Measurements from ENCODE around the gene GALNT18.

GALNT18 gene

DNA sequence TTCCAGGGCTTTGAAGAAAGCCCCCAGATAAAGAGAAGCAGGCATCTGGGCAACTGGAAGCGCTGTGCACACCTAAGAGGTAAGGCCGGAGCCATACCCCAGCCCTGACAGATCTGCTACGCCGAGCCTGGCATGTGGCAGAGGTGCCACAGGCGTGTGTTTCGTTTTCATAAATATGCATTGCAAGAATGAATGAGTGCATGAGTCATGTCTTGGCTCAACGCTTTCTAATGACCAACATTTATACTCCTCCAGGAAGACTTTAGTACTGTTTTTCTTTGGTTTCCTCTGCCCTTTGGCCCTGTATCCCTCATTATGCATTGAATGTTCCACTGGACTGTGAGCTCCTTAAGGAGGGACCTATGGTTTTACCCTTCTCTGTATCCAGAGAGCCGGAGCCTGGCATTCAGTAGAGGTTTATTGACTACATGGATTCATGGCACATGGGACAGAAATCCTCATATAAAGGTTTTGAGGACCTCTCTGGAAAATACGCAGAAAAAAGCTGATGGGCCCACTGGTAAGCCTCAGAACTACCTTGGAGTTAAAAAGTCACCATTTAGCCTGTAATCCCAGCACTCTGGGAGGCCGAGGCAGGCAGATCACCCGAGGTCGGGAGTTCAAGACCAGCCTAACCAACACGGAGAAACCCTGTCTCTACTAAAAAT is 229.9 kb downstream of the GALNT18 start:
- H3K9ac ChIP-seq (ENCODE audit: low read length): no peak overlapping the region
- H3F3A ChIP-seq (ENCODE audit: insufficient read depth, low read length): no peaks in the 10 kb centered on the region
- H2AFZ ChIP-seq (ENCODE audit: low read length): no peak overlapping the region
- H3K9me3 ChIP-seq (replicated peaks; ENCODE audit: insufficient read depth, low read length): no peaks in the 10 kb centered on the region
- no peak overlapping the region for H3K27ac ChIP-seq (ENCODE audit: low read length)
- no peaks in the 10 kb centered on the region for H3K4me1 ChIP-seq (ENCODE audit: low read length)
- no peaks in the 10 kb centered on the region for H3K27me3 ChIP-seq (replicated peaks; ENCODE audit: insufficient read depth, low read length)
- no peak for DNase-seq
- H3K4me2 ChIP-seq (ENCODE audit: low read depth, low read length): no peak overlapping the region
- no peaks in the 10 kb centered on the region for H4K20me1 ChIP-seq (ENCODE audit: insufficient read depth, low read length)
- TF ChIP-seq EZH2phosphoT487 (IDR thresholded peaks at IDR 0.05; ENCODE audit: low read length): no peak
- no peak for TF ChIP-seq EZH2 (optimal IDR thresholded peaks at IDR 0.05; ENCODE audit: low read depth, low read length)
- TF ChIP-seq, protein P1, sequence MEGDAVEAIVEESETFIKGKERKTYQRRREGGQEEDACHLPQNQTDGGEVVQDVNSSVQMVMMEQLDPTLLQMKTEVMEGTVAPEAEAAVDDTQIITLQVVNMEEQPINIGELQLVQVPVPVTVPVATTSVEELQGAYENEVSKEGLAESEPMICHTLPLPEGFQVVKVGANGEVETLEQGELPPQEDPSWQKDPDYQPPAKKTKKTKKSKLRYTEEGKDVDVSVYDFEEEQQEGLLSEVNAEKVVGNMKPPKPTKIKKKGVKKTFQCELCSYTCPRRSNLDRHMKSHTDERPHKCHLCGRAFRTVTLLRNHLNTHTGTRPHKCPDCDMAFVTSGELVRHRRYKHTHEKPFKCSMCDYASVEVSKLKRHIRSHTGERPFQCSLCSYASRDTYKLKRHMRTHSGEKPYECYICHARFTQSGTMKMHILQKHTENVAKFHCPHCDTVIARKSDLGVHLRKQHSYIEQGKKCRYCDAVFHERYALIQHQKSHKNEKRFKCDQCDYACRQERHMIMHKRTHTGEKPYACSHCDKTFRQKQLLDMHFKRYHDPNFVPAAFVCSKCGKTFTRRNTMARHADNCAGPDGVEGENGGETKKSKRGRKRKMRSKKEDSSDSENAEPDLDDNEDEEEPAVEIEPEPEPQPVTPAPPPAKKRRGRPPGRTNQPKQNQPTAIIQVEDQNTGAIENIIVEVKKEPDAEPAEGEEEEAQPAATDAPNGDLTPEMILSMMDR (IDR thresholded peaks at IDR 0.05; ENCODE audit: low read length): no peak
- no peak overlapping the region for H3K4me3 ChIP-seq (ENCODE audit: low read length)
- H3K9me2 ChIP-seq (replicated peaks; ENCODE audit: insufficient read depth, low read length): no peaks in the 10 kb centered on the region
- no peaks in the 10 kb centered on the region for H3K79me2 ChIP-seq (ENCODE audit: low read length)
- H3K36me3 ChIP-seq (replicated peaks; ENCODE audit: insufficient read depth, low read length): no peaks in the 10 kb centered on the region

DNA sequence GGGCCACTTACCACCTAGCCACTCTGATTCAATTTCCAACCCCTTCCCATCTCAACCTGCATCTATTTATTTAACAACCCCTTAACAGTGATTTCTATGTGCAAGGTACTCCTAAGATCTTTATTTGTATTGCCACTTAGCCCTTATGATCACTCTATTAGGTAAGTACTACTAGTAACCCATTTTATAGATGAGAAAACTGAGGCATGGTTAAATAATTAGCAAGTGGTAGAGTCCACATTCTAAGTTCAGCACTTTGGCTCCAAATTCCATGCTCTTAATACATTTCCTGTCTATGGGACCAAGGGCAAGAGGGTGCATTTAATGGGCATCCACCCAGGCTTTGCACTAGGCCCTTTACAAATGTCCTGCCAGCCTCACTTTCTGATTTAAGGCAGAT is 230.6 kb downstream of the GALNT18 start:
- Histone ChIP-seq H4K20me1 (ENCODE audit: insufficient read depth, low read length) (no peaks in the 10 kb centered on the region), H3K27me3 (replicated peaks; ENCODE audit: insufficient read depth, low read length) (no peaks in the 10 kb centered on the region), H3K36me3 (replicated peaks; ENCODE audit: insufficient read depth, low read length) (no peaks in the 10 kb centered on the region), H3F3A (ENCODE audit: insufficient read depth, low read length) (no peaks in the 10 kb centered on the region), H2AFZ (ENCODE audit: low read length) (no peak overlapping the region), H3K9me3 (replicated peaks; ENCODE audit: insufficient read depth, low read length) (no peaks in the 10 kb centered on the region), H3K27ac (ENCODE audit: low read length) (no peak overlapping the region), H3K9me2 (replicated peaks; ENCODE audit: insufficient read depth, low read length) (no peaks in the 10 kb centered on the region), H3K4me1 (ENCODE audit: low read length) (no peaks in the 10 kb centered on the region), H3K9ac (ENCODE audit: low read length) (no peak overlapping the region), H3K4me3 (ENCODE audit: low read length) (no peak overlapping the region), H3K4me2 (ENCODE audit: low read depth, low read length) (no peak overlapping the region), H3K79me2 (ENCODE audit: low read length) (no peaks in the 10 kb centered on the region)
- no peak for DNase-seq
- TF ChIP-seq, protein P1 (IDR thresholded peaks at IDR 0.05; ENCODE audit: low read length): no peak
- TF ChIP-seq EZH2 (optimal IDR thresholded peaks at IDR 0.05; ENCODE audit: low read depth, low read length) (no peak), EZH2phosphoT487 (IDR thresholded peaks at IDR 0.05; ENCODE audit: low read length) (no peak)

DNA sequence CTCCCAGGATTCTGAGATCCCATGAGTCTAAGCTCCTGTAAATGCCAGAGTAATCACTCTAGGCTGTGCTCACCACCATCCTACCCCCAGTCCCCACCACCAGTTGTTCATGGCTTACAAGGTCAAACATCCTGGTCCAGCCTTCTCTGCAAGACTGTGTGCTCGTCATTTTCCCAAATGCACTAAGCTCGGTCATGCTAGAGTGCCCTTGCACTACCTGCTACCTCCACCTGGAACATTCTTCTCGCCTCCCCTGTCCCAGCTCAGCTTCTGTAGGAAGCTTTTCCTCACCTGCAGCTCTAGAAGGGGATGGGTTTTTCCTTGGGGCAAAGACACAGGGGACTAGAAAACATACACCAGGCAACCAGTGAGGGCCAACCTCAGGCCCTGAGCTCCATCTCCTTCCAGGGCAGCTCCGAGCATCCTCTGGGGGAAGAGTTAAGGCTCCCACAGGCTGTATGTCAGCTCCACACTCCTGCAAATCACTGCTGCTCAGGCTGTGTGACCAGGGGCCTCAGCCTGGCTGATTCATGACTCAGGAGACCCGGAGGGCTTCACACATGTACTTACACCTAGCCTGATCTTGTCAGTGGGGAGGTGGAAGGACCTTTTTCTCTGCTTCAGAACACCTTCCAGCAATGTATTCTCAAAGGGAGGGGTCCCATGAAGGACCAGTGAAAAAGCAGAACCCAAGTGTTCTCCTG is 231.6 kb downstream of the GALNT18 start:
- Histone ChIP-seq H3K9me3 (replicated peaks; ENCODE audit: insufficient read depth, low read length) (no peaks in the 10 kb centered on the region), H3K9me2 (replicated peaks; ENCODE audit: insufficient read depth, low read length) (no peaks in the 10 kb centered on the region), H3K4me1 (ENCODE audit: low read length) (no peaks in the 10 kb centered on the region), H4K20me1 (ENCODE audit: insufficient read depth, low read length) (no peaks in the 10 kb centered on the region), H3K79me2 (ENCODE audit: low read length) (no peaks in the 10 kb centered on the region), H3K4me3 (ENCODE audit: low read length) (no peak overlapping the region), H3K27ac (ENCODE audit: low read length) (no peak overlapping the region), H3K27me3 (replicated peaks; ENCODE audit: insufficient read depth, low read length) (no peaks in the 10 kb centered on the region), H3K36me3 (replicated peaks; ENCODE audit: insufficient read depth, low read length) (no peaks in the 10 kb centered on the region), H3F3A (ENCODE audit: insufficient read depth, low read length) (no peaks in the 10 kb centered on the region), H3K9ac (ENCODE audit: low read length) (no peak overlapping the region), H3K4me2 (ENCODE audit: low read depth, low read length) (no peak overlapping the region), H2AFZ (ENCODE audit: low read length) (no peak overlapping the region)
- DNase-seq: no peak
- TF ChIP-seq EZH2phosphoT487 (IDR thresholded peaks at IDR 0.05; ENCODE audit: low read length) (no peak), EZH2 (optimal IDR thresholded peaks at IDR 0.05; ENCODE audit: low read depth, low read length) (no peak)
- TF ChIP-seq, protein P1 (IDR thresholded peaks at IDR 0.05; ENCODE audit: low read length): no peak
